GM19099 (cell line): Measurements from ENCODE around the gene CDK5RAP3.

Source experiments
- POLR2A ChIP-seq: IDR thresholded peaks from 3 replicates; pipeline ENCODE4 v1.6.1; 2011; ENCODE audit warnings: low read depth; ENCODE audit not compliant: insufficient read length; ENCODE audit errors: extremely low read depth

CDK5RAP3 gene

GRCh38 chr17:47959825-47960655 lies 10.9 kb upstream of the CDK5RAP3 start:
- TF ChIP-seq POLR2A = no peak

GRCh38 chr17:47961406-47961805 lies 9.5 kb upstream of the CDK5RAP3 start:
- no peak for TF ChIP-seq POLR2A

DNA sequence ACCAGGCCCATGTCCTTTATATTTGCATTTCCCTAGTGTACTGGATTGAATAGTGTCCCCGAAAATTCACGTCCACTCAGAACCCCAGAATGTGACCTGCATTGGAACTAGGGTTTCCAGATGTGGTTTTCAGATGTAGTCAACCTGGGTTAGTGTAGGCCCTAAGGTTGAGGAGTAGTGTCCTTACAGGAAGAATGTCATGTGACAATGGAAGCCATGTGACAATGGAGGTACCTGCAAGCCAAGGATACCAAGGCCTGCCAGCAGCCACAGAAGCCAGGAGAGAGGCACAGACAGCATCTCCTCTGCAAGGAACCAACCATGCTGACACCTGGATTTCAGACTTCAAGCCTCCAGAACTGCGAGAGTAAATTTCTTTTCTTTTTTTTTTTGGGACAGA lies 8.0 kb upstream of the CDK5RAP3 start:
- TF ChIP-seq POLR2A = no peak

DNA sequence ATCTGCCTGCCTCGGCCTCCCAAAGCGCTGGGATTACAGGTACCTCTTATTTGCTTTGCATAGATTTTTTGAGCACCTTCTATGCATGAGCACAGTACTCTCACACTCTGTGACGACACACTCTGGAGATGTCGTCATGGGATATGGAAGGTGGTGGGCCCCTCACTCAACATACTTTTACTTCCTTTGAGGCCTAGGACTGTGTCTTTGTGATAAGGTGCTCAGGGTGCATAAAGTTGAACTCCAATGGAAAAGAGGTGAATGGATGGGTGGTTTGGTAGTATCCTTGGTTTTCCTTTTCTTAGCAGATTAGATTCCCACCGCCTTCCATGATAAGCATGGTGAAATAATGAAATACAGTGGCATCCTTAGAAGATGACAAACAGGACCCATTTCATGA lies 6.1 kb upstream of the CDK5RAP3 start:
- TF ChIP-seq POLR2A = no peak

- no peak for TF ChIP-seq POLR2A
These were observed 4.8 kb upstream of the CDK5RAP3 start for GRCh38 chr17:47966079-47966519.

DNA sequence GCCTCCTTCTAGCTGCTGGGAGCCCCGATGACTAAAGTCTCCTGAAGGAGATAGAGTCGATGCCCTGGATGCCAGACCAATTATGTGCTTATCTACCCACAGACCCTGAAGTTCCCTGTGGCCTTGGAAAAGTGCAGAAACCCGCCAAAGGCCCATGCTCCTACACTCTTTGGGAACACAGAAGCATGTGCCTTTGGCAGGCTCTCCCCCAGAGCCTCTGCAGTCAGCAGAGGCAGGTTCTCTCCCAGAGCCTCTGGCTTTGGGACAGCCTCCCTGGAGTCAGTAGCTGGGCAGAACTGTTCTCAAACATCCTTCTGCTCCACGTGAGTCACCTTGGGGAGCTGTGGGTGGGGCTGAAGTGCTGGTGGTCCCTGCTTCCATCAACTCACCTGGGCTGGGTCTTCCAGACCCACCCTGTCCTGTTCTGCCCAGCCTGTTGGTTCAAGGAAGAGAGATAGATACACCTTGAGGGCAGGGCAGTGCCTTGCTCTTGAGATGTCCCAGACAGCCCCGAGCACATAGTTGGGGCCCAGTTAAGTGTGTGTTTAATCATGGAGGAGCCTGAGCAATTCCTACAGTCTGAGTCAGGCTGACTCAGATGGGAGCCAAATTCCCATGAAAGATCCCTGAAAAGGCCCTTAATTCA lies 3.2 kb upstream of the CDK5RAP3 start:
- TF ChIP-seq POLR2A = no peak

DNA sequence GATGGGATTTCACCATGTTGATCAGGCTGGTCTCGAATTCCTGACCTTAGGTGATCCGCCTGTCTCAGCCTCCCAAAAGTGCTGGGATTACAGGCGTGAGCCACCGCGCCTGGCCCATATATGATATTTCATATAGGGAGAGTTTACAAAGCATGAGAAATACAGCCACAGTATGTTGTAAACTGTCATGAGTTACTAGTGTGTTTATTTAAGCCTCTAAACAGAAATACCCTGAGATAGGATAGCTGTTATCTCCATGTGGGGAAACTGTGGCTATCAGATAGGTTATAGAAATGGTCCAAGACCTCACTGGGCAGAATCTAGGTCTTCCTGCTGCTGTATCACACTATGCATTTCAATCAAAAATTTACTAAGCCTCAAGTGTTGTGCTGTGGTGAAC lies 2.1 kb upstream of the CDK5RAP3 start:
- TF ChIP-seq POLR2A = no peak

- no peak for TF ChIP-seq POLR2A
These were observed 786 bp upstream of the CDK5RAP3 start for GRCh38 chr17:47969930-47970724.

DNA sequence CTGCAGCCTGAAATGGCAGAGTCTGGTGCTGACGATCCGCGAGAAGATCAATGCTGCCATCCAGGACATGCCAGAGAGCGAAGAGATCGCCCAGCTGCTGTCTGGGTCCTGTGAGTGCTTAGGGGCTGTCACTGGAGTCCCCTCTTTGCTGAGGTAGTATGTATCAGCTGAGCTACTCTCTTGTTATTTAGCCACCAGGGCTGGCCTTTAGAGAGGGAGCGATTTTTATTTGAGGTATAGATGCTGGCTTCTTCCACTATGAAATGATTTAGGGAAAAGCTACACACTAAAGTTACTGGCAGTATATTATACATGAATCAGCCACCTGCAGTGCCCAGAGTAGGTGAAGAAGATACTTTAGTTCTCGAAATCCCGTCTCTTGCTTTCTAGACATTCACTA lies 2.6 kb downstream of the CDK5RAP3 start:
- TF ChIP-seq POLR2A = no peak

- no peak for TF ChIP-seq POLR2A
These were observed 4.4 kb downstream of the CDK5RAP3 start for GRCh38 chr17:47975189-47975822.

DNA sequence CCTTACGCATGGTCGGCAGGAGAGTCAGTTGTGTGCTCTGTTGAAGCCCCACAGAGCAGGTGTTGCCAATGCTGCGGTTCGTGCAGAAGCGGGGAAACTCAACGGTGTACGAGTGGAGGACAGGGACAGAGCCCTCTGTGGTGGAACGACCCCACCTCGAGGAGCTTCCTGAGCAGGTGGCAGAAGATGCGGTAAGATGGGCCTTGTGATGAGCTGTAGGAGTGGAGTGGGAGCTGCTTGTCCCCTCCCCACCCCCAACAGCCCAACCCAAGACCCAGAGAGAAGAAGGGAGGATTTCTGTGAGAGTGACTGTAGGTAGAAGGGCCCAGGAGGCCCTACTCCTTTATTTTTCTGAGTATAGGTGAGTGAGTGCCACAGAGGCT lies 4.9 kb downstream of the CDK5RAP3 start:
- TF ChIP-seq POLR2A = no peak

GRCh38 chr17:47978324-47978723 lies 7.4 kb downstream of the CDK5RAP3 start:
- no peak for TF ChIP-seq POLR2A

- no peak for TF ChIP-seq POLR2A
These were observed 9.6 kb downstream of the CDK5RAP3 start for GRCh38 chr17:47980541-47980940.

GRCh38 chr17:47981462-47981861 lies 10.5 kb downstream of the CDK5RAP3 start:
- no peak for TF ChIP-seq POLR2A

DNA sequence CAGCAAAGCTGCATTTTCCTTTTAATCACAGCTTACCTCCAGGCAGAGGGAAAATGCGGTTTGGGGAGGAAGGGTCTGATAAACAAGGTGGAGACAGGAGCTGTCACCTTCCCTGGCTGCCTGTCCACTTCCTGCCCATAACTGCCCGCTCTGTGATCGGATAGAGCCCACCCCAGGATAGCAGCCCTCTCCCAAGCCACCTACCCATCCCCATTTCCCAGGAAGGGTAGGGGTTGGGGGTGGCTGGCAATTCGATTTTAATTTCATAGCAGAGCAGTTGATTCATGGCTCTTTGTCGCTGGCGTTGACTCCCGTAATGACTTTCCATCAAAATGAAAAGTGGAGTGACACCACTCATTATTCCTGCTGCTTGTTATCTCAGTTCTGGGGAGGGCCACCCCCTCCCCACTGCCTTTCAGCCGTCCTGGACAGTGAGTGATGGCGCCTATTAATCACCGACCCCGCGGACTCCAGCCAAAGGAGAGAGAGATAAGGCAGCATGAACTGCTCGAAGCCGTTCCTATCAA lies 11.2 kb downstream of the CDK5RAP3 start:
- TF ChIP-seq POLR2A = no peak
